HG03025 (cell line): ENCODE measurements around the gene FYN.

Source experiments
- ATAC-seq: cut with Tn5 transposase; IDR thresholded peaks from one replicate; pipeline ENCODE4 v1.9.1; 2021; ENCODE audit warnings: mild to moderate bottlenecking, moderate library complexity; ENCODE audit not compliant: unreplicated experiment, low FRiP score

FYN gene

GRCh38 chr6:111623046-111623718 lies 250.1 kb downstream of the FYN start:
- no peak for ATAC-seq

DNA sequence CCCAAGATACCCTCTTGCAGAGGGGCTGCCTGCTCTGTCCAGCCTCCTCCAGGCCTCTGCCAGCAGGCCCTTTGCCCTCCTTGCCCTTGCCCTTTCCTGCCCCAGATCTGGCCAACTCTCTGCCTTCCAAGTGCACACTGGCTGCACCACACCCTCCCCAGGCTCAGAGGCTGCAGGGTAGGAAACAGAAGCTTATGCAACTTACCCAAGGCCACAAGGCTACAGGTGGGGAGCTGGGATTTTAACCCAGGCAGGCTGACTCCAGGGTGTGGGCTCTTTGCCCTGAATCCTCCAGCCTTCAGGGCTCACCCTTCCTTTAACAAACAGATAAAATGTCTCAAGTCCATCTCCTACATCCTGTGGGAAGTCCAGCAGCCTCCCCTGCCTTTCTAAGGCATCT lies 253.1 kb downstream of the FYN start:
- ATAC-seq: no peak

DNA sequence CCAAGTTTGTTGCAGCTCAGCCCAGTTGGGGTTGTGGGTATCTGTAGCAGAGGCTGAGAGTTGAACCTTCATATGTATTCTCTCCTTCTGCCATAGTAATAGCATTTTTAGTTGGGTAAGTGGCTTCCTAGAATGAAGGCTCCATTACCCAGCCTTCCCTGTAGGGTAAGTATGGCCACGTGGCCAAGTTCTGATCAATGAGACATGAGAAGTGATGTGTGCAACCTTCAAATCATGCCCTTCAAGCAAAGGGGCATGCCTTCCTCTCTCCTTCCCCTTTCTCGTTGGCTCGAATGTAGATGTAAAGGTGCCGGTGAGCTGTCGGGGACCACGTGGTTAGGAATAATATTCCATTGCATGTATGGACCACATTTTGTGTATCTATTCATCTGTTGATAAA lies 254.8 kb downstream of the FYN start:
- ATAC-seq: no peak

DNA sequence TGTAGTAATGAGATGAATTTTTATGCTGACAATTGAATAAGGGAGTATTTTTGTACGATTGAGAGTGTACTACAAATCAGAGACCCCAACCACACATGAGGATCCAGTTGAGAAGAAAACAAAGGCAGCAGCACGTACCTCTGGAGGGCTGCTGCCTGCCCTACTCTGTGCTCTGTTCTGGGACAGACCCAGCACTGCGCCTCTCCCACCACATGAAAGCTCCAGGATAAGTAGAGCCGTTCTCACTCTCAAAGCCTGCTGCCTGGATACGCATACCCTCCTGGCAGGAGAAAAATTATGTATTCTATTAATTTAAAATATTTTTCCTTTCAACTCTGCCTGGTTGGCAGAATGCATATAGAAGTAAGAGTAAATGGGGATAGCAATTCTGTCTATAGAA lies 256.1 kb downstream of the FYN start:
- no peak for ATAC-seq

DNA sequence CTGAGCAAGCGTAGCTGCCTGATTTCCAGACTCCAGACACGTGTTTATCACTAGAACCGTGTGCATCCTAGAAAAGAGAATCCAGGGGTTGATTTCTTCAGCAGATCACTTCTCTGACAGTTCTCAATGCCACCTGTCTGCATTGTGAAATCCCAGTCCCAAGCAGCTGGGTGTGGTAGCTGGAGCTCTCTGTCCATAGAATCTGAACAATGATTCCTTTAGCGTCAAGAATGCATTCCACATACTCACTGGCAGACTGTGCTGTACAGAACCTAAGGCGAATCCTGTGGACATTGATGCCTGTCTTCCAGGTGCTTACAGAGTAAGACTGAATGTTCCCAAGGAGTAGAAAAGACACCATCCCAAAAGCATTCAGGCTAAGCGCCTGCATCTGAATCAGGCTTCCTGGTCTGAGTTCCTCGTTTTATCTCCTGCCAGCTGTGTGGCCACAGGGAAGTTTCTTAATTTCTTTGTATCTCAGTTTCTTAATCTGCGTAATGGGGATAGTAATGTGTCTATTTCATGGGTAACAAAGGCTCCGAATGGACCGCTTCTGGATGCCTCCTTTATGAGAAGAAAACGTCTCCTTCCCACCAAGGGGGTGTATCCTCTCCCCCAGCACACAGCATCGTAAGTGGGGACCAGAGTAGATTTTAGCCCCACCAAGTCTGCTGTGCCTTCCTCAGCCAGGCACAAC lies 257.2 kb downstream of the FYN start:
- no peak for ATAC-seq

DNA sequence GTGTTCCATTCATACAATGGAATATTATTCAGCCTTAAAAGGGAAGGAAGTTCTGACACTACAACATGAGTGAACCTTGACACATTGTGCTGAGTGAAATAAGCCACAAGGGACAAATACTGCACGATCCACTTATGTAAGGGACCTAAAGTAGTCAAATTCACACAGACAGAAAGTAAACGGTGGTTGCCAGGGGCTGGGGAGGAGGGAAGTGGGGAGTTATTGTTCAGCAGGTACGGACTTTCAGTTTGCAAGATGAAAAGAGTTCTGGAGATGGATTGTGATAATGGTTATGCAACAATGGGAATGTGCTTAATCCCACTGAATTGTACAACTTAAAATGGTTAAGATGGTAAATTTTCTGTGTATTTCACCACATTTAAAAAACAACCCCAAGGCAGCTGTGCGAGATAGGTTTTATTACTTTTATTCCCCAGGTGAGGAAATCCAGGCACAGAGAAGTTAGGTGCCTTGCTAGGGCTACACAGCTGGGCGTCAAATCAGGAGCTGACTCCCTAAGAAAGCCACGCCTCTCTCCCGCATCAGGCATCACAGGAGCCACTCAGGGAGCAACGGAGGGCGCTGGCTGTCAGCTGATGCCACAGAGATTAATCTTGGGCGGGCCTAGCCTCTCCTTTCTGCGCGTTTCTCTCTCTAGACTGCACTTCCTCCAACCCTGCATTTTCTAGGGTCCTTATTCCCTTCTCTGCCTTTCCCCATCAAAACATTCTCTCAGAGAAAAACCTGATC lies 258.2 kb downstream of the FYN start:
- no peak for ATAC-seq

GRCh38 chr6:111612379-111612778 lies 260.9 kb downstream of the FYN start:
- no peak for ATAC-seq

- ATAC-seq: no peak
Observed at GRCh38 chr6:111610548-111611172, 262.6 kb downstream of the FYN start.
